ENCODE data around the gene PDIA6. TPM values are rescaled to one million over a fixed set of nuclear protein-coding genes. Genes with fewer than 3 reads are reported as not detected.
A peak's percentile ranks its signal among the peaks of the same experiment; 100 is the strongest.

The PDIA6 gene
- total and polyA plus RNA-seq, 2 donors from 2014 or later: 190 to 225 TPM

- Histone ChIP-seq H3K27me3 (ENCODE audit: control insufficient read depth, insufficient read depth, low read length) (no peaks in the 10 kb centered on the region), H3K27ac (ENCODE audit: low read depth in 2 of 2, low read length in 2 of 2) (no peak overlapping the region), H3K4me3 (ENCODE audit: low read length in 3 of 3) (no peak overlapping the region), H3K4me1 (ENCODE audit: control insufficient read depth in 2 of 3, insufficient read depth in 2 of 3, low read depth in 1 of 3, low read length in 3 of 3) (peaks cover 0 to 4% (median 0%) of the 10 kb centered on the region in 3 donors), H3K36me3 (ENCODE audit: control insufficient read depth in 2 of 3, insufficient read depth in 3 of 3, low read length in 3 of 3) (peaks cover 15 to 62% (median 47%) of the 10 kb centered on the region in 3 donors), H3K9me3 (ENCODE audit: control insufficient read depth in 2 of 3, insufficient read depth in 1 of 3, low read length in 3 of 3) (no peaks in the 10 kb centered on the region), H3K9ac (ENCODE audit: low read length in 3 of 3) (no peak overlapping the region)
- intact Hi-C loops (cut with DNase I): no loop called here
- DNase-seq: no peak
- FAIRE-seq: no peak
- TF ChIP-seq, protein P1, sequence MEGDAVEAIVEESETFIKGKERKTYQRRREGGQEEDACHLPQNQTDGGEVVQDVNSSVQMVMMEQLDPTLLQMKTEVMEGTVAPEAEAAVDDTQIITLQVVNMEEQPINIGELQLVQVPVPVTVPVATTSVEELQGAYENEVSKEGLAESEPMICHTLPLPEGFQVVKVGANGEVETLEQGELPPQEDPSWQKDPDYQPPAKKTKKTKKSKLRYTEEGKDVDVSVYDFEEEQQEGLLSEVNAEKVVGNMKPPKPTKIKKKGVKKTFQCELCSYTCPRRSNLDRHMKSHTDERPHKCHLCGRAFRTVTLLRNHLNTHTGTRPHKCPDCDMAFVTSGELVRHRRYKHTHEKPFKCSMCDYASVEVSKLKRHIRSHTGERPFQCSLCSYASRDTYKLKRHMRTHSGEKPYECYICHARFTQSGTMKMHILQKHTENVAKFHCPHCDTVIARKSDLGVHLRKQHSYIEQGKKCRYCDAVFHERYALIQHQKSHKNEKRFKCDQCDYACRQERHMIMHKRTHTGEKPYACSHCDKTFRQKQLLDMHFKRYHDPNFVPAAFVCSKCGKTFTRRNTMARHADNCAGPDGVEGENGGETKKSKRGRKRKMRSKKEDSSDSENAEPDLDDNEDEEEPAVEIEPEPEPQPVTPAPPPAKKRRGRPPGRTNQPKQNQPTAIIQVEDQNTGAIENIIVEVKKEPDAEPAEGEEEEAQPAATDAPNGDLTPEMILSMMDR (IDR thresholded peaks at IDR 0.05; ENCODE audit: borderline replicate concordance, extremely low read depth, insufficient read depth): no peak
These were observed 20.5 kb downstream of the PDIA6 start for GRCh38 chr2:10792001-10792634.

GRCh38 chr2:10790228-10790973 is 22.2 kb downstream of the PDIA6 start:
- no peak for FAIRE-seq
- H3K9ac ChIP-seq (ENCODE audit: low read length in 3 of 3): no peak overlapping the region
- no peak overlapping the region for H3K4me3 ChIP-seq (ENCODE audit: low read length in 3 of 3)
- H3K27me3 ChIP-seq (ENCODE audit: control insufficient read depth, insufficient read depth, low read length): no peaks in the 10 kb centered on the region
- no peak overlapping the region for H3K27ac ChIP-seq (ENCODE audit: low read depth in 2 of 2, low read length in 2 of 2)
- peaks cover 13 to 58% (median 40%) of the 10 kb centered on the region in 3 donors for H3K36me3 ChIP-seq (ENCODE audit: control insufficient read depth in 2 of 3, insufficient read depth in 3 of 3, low read length in 3 of 3)
- H3K9me3 ChIP-seq (ENCODE audit: control insufficient read depth in 2 of 3, insufficient read depth in 1 of 3, low read length in 3 of 3): no peaks in the 10 kb centered on the region
- peak in 2 of 5 donors; percentile 19 to 46 for DNase-seq
- TF ChIP-seq, protein P1 (IDR thresholded peaks at IDR 0.05; ENCODE audit: borderline replicate concordance, extremely low read depth, insufficient read depth): no peak
- intact Hi-C loops (cut with DNase I): no loop called here
- H3K4me1 ChIP-seq (ENCODE audit: control insufficient read depth in 2 of 3, insufficient read depth in 2 of 3, low read depth in 1 of 3, low read length in 3 of 3): peaks cover 0 to 4% (median 0%) of the 10 kb centered on the region in 3 donors

- intact Hi-C loops (cut with DNase I): no loop called here
- TF ChIP-seq, protein P1 (IDR thresholded peaks at IDR 0.05; ENCODE audit: borderline replicate concordance, extremely low read depth, insufficient read depth): no peak
- FAIRE-seq: no peak
- Histone ChIP-seq H3K27me3 (ENCODE audit: control insufficient read depth, insufficient read depth, low read length) (no peaks in the 10 kb centered on the region), H3K36me3 (ENCODE audit: control insufficient read depth in 2 of 3, insufficient read depth in 3 of 3, low read length in 3 of 3) (peaks cover 15 to 71% (median 43%) of the 10 kb centered on the region in 3 donors), H3K27ac (ENCODE audit: low read depth in 2 of 2, low read length in 2 of 2) (no peak overlapping the region), H3K9ac (ENCODE audit: low read length in 3 of 3) (no peak overlapping the region), H3K4me1 (ENCODE audit: control insufficient read depth in 2 of 3, insufficient read depth in 2 of 3, low read depth in 1 of 3, low read length in 3 of 3) (peaks cover 0 to 14% (median 4%) of the 10 kb centered on the region in 3 donors), H3K9me3 (ENCODE audit: control insufficient read depth in 2 of 3, insufficient read depth in 1 of 3, low read length in 3 of 3) (no peaks in the 10 kb centered on the region), H3K4me3 (ENCODE audit: low read length in 3 of 3) (no peak overlapping the region)
- DNase-seq: no peak
These were observed 23.7 kb downstream of the PDIA6 start for GRCh38 chr2:10788855-10789254.
